SK-N-SH treated with all-trans-retinoic acid at 6 μM for 48 hours (cell line): Measurements from ENCODE around the gene DNAH8.

ENCODE experiments used
- ATAC-seq: fragments of 200-7000 bp; cut with Tn5 transposase; 3 replicates; pipeline ENCODE4 v1.9.1; 2020; ENCODE audit warnings: mild to moderate bottlenecking, moderate library complexity
- CSDC2 ChIP-seq: fragments of 250-450 bp; sonication (Bioruptor Pico); IDR thresholded peaks from 2 replicates; pipeline ENCODE4 v1.5.0; 2020; ENCODE audit warnings: mild to moderate bottlenecking, moderate library complexity
- ESRRG ChIP-seq: fragments of 250-450 bp; sonication (Bioruptor Pico); IDR thresholded peaks from 2 replicates; pipeline ENCODE4 v1.6.1; 2021; ENCODE audit warnings: mild to moderate bottlenecking
- GLIS3 ChIP-seq: fragments of 250-450 bp; sonication (Bioruptor Pico); IDR thresholded peaks from 2 replicates; pipeline ENCODE4 v1.5.0; 2020; ENCODE audit warnings: mild to moderate bottlenecking, moderate library complexity
- ISL1 ChIP-seq: fragments of 250-450 bp; sonication (Bioruptor Pico); IDR thresholded peaks from 2 replicates; pipeline ENCODE4 v2.1.2; 2022; ENCODE audit warnings: mild to moderate bottlenecking, moderate library complexity
- OSR1 ChIP-seq: fragments of 250-450 bp; sonication (Bioruptor Pico); IDR thresholded peaks from 2 replicates; pipeline ENCODE4 v1.8.0; 2022; ENCODE audit warnings: moderate library complexity, mild to moderate bottlenecking, inconsistent platforms
- PPARA ChIP-seq: fragments of 250-450 bp; sonication (Bioruptor Pico); IDR thresholded peaks from 2 replicates; pipeline ENCODE4 v1.5.0; 2020; ENCODE audit warnings: mild to moderate bottlenecking, borderline replicate concordance
- SNAI2 ChIP-seq: fragments of 250-450 bp; sonication (Bioruptor Pico); IDR thresholded peaks from 2 replicates; pipeline ENCODE4 v1.5.0; 2020; ENCODE audit warnings: mild to moderate bottlenecking, moderate library complexity
- TCF4 ChIP-seq: fragments of 250-450 bp; sonication (Bioruptor Pico); IDR thresholded peaks from 2 replicates; pipeline ENCODE4 v1.8.0; 2021; ENCODE audit warnings: mild to moderate bottlenecking, moderate library complexity, borderline replicate concordance
- TOX ChIP-seq: fragments of 250-450 bp; sonication (Bioruptor Pico); IDR thresholded peaks from 2 replicates; pipeline ENCODE4 v1.8.0; 2021; ENCODE audit warnings: mild to moderate bottlenecking, moderate library complexity, borderline replicate concordance
- ZC3H10 ChIP-seq: fragments of 250-450 bp; sonication (Bioruptor Pico); IDR thresholded peaks from 2 replicates; pipeline ENCODE4 v1.5.1; 2021; ENCODE audit warnings: mild to moderate bottlenecking, moderate library complexity
- ZFP3 ChIP-seq: fragments of 250-450 bp; sonication (Bioruptor Pico); IDR thresholded peaks from 2 replicates; pipeline ENCODE4 v1.5.0; 2020; ENCODE audit warnings: mild to moderate bottlenecking, moderate library complexity
- ZNF565 ChIP-seq: fragments of 450-650 bp; formaldehyde crosslinking; conservative IDR thresholded peaks from 2 replicates; pipeline ENCODE4 v1.5.0; 2020; ENCODE audit warnings: low read depth, mild to moderate bottlenecking, moderate library complexity
- ZNF70 ChIP-seq: fragments of 450-650 bp; formaldehyde crosslinking; IDR thresholded peaks from 2 replicates; pipeline ENCODE4 v1.5.0; 2020; ENCODE audit warnings: mild to moderate bottlenecking, moderate library complexity
- ZNF8 ChIP-seq: fragments of 450-650 bp; formaldehyde crosslinking; IDR thresholded peaks from 2 replicates; pipeline ENCODE4 v1.5.0; 2020; ENCODE audit warnings: mild to moderate bottlenecking, moderate library complexity
- TF ChIP-seq, protein P1 (sequence below): fragments of 250-450 bp; sonication (Bioruptor Pico); IDR thresholded peaks from 2 replicates; pipeline ENCODE4 v1.5.0; 2020; ENCODE audit warnings: mild to moderate bottlenecking, moderate library complexity
- TF ChIP-seq, protein P2 (sequence below): fragments of 250-450 bp; sonication (Bioruptor Pico); IDR thresholded peaks from 2 replicates; pipeline ENCODE4 v1.5.1; 2020; ENCODE audit warnings: low read depth, mild to moderate bottlenecking, moderate library complexity
- TF ChIP-seq, protein P3 (sequence below): fragments of 250-450 bp; sonication (Bioruptor Pico); IDR thresholded peaks from 2 replicates; pipeline ENCODE4 v1.8.0; 2021; ENCODE audit warnings: low read depth, mild to moderate bottlenecking, moderate library complexity, borderline replicate concordance
- TF ChIP-seq, protein P4 (sequence below): fragments of 250-450 bp; sonication (Bioruptor Pico); IDR thresholded peaks from 2 replicates; pipeline ENCODE4 v1.5.1; 2021; ENCODE audit warnings: mild to moderate bottlenecking, moderate library complexity

Gene DNAH8

DNA sequence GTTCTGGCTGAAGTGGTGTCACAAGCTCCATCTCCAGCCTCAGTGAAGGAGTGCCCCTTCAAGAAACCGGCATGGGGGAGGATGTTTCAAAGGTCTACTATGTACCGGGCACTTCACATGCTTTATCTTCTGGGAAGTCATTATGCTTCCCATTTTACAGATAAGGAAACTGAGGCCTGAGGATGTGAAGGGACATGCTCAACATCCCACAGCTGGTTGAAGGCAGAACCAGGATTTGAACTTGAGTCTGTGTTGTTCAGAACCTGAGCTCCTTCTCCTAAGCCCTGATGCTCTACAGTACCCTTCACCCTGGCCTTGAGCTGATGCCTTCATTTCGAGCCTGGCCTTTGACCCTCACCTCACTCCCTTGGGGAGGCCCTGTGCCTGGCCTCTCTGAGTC lies 346.5 kb downstream of the DNAH8 start:
- no peak for ATAC-seq
- no peak for TF ChIP-seq ZNF565
- TF ChIP-seq OSR1 (CRISPR knock-in tag) = no peak
- no peak for TF ChIP-seq ZNF70 (CRISPR knock-in tag)
- TF ChIP-seq, protein P1, sequence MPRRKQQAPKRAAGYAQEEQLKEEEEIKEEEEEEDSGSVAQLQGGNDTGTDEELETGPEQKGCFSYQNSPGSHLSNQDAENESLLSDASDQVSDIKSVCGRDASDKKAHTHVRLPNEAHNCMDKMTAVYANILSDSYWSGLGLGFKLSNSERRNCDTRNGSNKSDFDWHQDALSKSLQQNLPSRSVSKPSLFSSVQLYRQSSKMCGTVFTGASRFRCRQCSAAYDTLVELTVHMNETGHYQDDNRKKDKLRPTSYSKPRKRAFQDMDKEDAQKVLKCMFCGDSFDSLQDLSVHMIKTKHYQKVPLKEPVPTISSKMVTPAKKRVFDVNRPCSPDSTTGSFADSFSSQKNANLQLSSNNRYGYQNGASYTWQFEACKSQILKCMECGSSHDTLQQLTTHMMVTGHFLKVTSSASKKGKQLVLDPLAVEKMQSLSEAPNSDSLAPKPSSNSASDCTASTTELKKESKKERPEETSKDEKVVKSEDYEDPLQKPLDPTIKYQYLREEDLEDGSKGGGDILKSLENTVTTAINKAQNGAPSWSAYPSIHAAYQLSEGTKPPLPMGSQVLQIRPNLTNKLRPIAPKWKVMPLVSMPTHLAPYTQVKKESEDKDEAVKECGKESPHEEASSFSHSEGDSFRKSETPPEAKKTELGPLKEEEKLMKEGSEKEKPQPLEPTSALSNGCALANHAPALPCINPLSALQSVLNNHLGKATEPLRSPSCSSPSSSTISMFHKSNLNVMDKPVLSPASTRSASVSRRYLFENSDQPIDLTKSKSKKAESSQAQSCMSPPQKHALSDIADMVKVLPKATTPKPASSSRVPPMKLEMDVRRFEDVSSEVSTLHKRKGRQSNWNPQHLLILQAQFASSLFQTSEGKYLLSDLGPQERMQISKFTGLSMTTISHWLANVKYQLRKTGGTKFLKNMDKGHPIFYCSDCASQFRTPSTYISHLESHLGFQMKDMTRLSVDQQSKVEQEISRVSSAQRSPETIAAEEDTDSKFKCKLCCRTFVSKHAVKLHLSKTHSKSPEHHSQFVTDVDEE (CRISPR knock-in tag) = no peak
- TF ChIP-seq, protein P2, sequence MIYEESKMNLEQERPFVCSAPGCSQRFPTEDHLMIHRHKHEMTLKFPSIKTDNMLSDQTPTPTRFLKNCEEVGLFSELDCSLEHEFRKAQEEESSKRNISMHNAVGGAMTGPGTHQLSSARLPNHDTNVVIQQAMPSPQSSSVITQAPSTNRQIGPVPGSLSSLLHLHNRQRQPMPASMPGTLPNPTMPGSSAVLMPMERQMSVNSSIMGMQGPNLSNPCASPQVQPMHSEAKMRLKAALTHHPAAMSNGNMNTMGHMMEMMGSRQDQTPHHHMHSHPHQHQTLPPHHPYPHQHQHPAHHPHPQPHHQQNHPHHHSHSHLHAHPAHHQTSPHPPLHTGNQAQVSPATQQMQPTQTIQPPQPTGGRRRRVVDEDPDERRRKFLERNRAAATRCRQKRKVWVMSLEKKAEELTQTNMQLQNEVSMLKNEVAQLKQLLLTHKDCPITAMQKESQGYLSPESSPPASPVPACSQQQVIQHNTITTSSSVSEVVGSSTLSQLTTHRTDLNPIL (CRISPR knock-in tag) = no peak
- TF ChIP-seq, protein P3, sequence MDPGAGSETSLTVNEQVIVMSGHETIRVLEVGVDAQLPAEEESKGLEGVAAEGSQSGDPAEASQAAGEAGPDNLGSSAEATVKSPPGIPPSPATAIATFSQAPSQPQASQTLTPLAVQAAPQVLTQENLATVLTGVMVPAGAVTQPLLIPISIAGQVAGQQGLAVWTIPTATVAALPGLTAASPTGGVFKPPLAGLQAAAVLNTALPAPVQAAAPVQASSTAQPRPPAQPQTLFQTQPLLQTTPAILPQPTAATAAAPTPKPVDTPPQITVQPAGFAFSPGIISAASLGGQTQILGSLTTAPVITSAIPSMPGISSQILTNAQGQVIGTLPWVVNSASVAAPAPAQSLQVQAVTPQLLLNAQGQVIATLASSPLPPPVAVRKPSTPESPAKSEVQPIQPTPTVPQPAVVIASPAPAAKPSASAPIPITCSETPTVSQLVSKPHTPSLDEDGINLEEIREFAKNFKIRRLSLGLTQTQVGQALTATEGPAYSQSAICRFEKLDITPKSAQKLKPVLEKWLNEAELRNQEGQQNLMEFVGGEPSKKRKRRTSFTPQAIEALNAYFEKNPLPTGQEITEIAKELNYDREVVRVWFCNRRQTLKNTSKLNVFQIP (CRISPR knock-in tag) = no peak
- no peak for TF ChIP-seq ISL1
- TF ChIP-seq CSDC2 (CRISPR knock-in tag) = no peak
- TF ChIP-seq TCF4 (CRISPR knock-in tag) = no peak
- no peak for TF ChIP-seq ZC3H10 (CRISPR knock-in tag)
- no peak for TF ChIP-seq ESRRG (CRISPR knock-in tag)

DNA sequence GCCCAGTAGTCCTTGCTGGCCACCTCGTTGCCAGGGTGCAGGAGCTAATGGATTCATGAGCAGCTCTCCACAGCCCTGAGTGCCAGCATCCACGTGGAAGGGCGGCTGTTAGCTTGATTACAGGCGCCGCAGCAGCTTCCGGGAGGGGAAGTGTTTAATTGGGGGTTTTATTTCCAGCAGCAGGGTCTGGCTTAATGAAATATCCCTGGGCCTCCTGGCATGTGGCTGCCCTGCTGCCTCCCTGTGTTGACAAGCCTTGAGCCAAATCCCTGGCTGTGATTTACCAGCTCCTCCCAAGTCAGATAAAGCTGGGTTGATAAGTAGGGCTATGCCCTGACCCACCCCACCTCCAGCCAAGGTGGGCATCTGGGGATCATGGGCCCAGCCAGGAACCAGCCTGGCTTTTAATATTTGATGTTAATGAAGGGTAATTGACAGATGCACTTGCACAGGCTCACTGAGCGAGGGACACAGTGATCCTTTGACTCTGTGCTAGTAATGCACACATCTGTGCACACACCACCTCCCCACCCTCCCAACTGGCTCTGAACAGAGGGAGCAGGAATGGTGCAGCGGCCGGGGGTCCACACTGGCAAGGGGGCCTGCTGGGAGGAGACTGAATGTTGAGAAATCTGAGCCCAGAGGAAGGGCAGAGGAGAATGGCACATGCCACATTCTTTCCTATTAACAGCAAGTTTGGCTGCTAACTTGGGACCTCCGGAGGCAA lies 347.1 kb downstream of the DNAH8 start:
- no peak for TF ChIP-seq ZFP3 (CRISPR knock-in tag)
- peak; percentile 31; the same call in 1 of the 2 replicates for TF ChIP-seq TCF4 (CRISPR knock-in tag)
- no peak; the same call in 2 of the 3 replicates for ATAC-seq

DNA sequence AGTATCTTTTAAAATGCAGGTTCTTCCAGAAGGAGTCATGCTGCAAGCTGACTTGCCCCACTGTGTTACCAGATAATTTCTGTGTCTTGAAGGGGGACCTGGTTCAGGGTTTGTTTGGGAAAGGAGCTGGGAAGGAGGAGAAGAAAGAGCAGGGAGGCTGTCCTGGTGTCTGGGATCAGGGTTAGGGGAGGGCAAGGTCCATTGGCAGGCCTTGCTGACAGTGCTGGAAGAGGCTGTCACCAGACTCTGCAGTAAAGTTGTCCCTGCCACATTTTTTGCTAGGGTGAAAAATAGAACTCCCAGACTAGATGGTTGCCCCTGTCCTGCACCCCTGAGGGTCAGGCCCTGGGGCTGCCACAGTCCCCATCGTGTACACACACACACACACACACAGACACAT lies 348.4 kb downstream of the DNAH8 start:
- ATAC-seq = no peak
- TF ChIP-seq ESRRG (CRISPR knock-in tag) = no peak
- no peak for TF ChIP-seq ISL1
- TF ChIP-seq, protein P1 (CRISPR knock-in tag) = no peak
- no peak for TF ChIP-seq PPARA
- TF ChIP-seq, protein P4, sequence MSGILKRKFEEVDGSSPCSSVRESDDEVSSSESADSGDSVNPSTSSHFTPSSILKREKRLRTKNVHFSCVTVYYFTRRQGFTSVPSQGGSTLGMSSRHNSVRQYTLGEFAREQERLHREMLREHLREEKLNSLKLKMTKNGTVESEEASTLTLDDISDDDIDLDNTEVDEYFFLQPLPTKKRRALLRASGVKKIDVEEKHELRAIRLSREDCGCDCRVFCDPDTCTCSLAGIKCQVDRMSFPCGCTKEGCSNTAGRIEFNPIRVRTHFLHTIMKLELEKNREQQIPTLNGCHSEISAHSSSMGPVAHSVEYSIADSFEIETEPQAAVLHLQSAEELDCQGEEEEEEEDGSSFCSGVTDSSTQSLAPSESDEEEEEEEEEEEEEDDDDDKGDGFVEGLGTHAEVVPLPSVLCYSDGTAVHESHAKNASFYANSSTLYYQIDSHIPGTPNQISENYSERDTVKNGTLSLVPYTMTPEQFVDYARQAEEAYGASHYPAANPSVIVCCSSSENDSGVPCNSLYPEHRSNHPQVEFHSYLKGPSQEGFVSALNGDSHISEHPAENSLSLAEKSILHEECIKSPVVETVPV (CRISPR knock-in tag) = no peak
- TF ChIP-seq SNAI2 (CRISPR knock-in tag) = no peak
- TF ChIP-seq ZNF8 (CRISPR knock-in tag) = no peak
- TF ChIP-seq OSR1 (CRISPR knock-in tag) = no peak

DNA sequence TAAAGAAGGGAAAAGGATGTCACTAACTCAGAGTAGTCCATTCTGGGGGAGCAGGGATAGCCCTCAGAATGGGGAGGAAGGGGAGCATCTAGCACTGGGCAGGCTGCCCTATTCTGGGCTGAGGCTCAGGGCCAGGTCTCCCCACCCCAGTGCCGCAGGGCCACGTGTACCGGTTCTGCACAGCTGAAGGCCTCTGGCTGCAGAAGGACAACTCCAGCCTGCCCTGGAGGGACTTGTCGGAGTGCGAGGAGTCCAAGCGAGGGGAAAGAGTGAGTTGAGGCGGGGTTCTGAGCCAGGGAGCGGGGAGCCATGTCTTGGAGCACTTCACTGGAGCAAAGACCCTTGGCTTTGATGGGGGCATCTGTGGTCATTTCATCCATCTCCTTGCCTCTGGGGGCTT lies 350.4 kb downstream of the DNAH8 start:
- no peak for ATAC-seq

More for the DNA sequence above, 350.4 kb downstream of the DNAH8 start:
- TF ChIP-seq TOX (CRISPR knock-in tag) (no peak), ZNF8 (CRISPR knock-in tag) (no peak), CSDC2 (CRISPR knock-in tag) (no peak), GLIS3 (CRISPR knock-in tag) (no peak), TCF4 (CRISPR knock-in tag) (no peak)
